ENCODE data around the gene PITX2. TPM values are rescaled to one million over a fixed set of nuclear protein-coding genes. Genes with fewer than 3 reads are reported as not detected.
"Not testable (repeated sequence)": the region's sequence is repeated elsewhere in the genome, so short reads cannot be mapped to it uniquely, and the experiment has no call there.

Gene PITX2
- total RNA-seq, 6 donors from 2014 or later = 0.30 TPM; not detected in 5

- Histone ChIP-seq H3K36me3 (no peaks in the 10 kb centered on the region), H3K4me3 (no peak overlapping the region), H3K27me3 (no peaks in the 10 kb centered on the region), H3K27ac (no peak overlapping the region), H3K9me3 (no peaks in the 10 kb centered on the region), H3K4me1 (no peaks in the 10 kb centered on the region)
- ATAC-seq (ENCODE audit: low FRiP score in 2 of 2) (peak in 1 of 2 donors; percentile 66), DNase-seq (no peak)
- 17 to 22% methylated on average over 7 of the region's 7 CpGs for WGBS, 2 donors
- TF ChIP-seq POLR2AphosphoS5 (IDR thresholded peaks at IDR 0.05) (no peak), CTCF (IDR thresholded peaks at IDR 0.05) (peak in 3 of 6 experiments; percentile 16 to 31 (median 25))
Measured at GRCh38 chr4:110586131-110586850, 36.6 kb downstream of the PITX2 start.

GRCh38 chr4:110576696-110577095 lies 46.2 kb downstream of the PITX2 start:
- H3K27ac ChIP-seq; H3K27me3 ChIP-seq; H3K4me1 ChIP-seq; DNase-seq; H3K4me3 ChIP-seq; H3K36me3 ChIP-seq; H3K9me3 ChIP-seq; ATAC-seq (ENCODE audit: low FRiP score in 2 of 2): not testable (repeated sequence)
- 79 to 91% methylated on average over 2 of the region's 2 CpGs for WGBS, 2 donors

Other genes starting within 250 kb of the PITX2 start
- 10 to 100 TPM in 2 of 6 donors, 1 to 10 TPM in 3, under 1 TPM in 1; 0.49 to 10.6 (median 6.1) TPM for gene ENPEP, start 146.9 kb downstream of the PITX2 start, total RNA-seq

All from upper lobe of left lung (tissue), 6 donors.